Right renal cortex interstitium (tissue), 3 donors: ENCODE data around the gene PLIN3. TPM values are rescaled to one million over a fixed set of nuclear protein-coding genes. Genes with fewer than 3 reads are reported as not detected.

Experiments
- polyA plus RNA-seq, 3 donors: library from polyadenylated mRNA; unstranded; fragments of 120-200 nt; gene quantifications; one replicate each; pipeline ENCODE4 v1.2.1, GENCODE V29; 2013; ENCODE audit not compliant: insufficient read length in 3 of 3

PLIN3 gene
- polyA plus RNA-seq, 3 donors, result 35.4 to 43.7 (median 38.4) TPM

Other genes with a start within 250 kb of the PLIN3 start
- gene TNFAIP8L1, start 228.2 kb downstream of the PLIN3 start, polyA plus RNA-seq, result 10 to 100 TPM; 11.4 to 15.2 (median 12.5) TPM
- 10 to 100 TPM; 64.0 to 72.1 (median 71.4) TPM for gene MYDGF, start 197.3 kb downstream of the PLIN3 start, polyA plus RNA-seq
- 10 to 100 TPM; 17.4 to 20.4 (median 18.7) TPM for gene DPP9, start 143.8 kb downstream of the PLIN3 start, polyA plus RNA-seq
- 1 to 10 TPM; 1.4 to 1.8 (median 1.6) TPM for gene FEM1A, start 75.9 kb downstream of the PLIN3 start, polyA plus RNA-seq
- 1 to 10 TPM; 4.3 to 5.4 (median 4.6) TPM for gene TICAM1, start 36.0 kb downstream of the PLIN3 start, polyA plus RNA-seq
- not detected for gene ARRDC5, start 35.2 kb upstream of the PLIN3 start, polyA plus RNA-seq
- 10 to 100 TPM; 29.4 to 30.6 (median 29.9) TPM for gene UHRF1, start 41.8 kb upstream of the PLIN3 start, polyA plus RNA-seq
- gene KDM4B, start 101.4 kb upstream of the PLIN3 start, polyA plus RNA-seq, result 10 to 100 TPM; 17.9 to 18.3 (median 18.2) TPM